HG03469 (cell line): ENCODE results near the gene UBE2K.
"Not testable (repeated sequence)": the region's sequence is repeated elsewhere in the genome, so short reads cannot be mapped to it uniquely, and the experiment has no call there.

Source experiments
- ATAC-seq: cut with Tn5 transposase; IDR thresholded peaks from one replicate; pipeline ENCODE4 v1.9.1; 2021; ENCODE audit warnings: mild to moderate bottlenecking, moderate library complexity, moderate number of reproducible peaks; ENCODE audit not compliant: unreplicated experiment

The UBE2K gene

GRCh38 chr4:39697740-39698423 is at the start of gene UBE2K:
Gene UBE2K (plus strand): TSS chr4:39698136. CDS start chr4:39698328, 192 bp downstream.
- peak; percentile 54 for ATAC-seq

DNA sequence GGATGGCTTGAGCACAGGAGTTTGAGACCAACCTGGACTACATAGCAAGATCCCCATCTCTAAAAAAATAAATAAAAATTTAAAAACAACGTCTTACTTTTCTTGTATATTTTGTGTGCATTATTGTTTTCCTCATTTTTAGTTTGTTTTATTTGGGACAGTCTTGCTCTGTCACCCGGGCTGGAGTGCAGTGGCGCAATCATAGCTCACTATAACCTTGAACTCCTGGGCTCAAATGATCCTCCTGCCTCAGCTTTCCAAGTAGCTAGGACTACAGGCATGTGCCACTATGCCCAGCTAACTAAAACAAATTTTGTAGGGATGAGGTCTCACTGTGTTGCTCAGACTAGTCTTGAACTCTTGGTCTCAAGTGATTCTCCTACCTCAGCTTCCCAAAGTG is 49.7 kb upstream of the UBE2K start:
- ATAC-seq: no peak

- ATAC-seq: no peak
Observed at GRCh38 chr4:39648827-39649558, 48.9 kb upstream of the UBE2K start.

- ATAC-seq: no peak
Observed at GRCh38 chr4:39649639-39650265, 48.2 kb upstream of the UBE2K start.

DNA sequence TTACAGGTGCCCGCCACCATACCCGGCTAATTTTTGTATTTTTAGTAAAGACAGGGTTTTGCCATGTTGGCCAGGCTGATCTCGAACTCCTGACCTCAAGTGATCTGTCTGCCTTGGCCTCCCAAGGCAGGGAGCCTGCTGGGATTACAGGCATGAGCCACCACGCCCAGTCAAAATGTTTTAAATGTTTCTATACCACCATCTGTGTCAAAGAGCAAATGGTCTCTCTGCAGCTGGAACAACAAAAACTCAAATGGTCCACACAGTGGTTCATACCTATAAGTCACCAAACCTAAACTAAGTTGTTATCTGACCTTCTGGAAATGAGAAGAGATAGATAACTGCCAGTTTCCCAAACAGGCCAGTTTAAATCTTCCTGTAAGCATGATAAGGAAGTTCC is 46.4 kb upstream of the UBE2K start:
- ATAC-seq: not testable (repeated sequence)

- ATAC-seq: no peak
Observed at GRCh38 chr4:39655211-39655610, 42.7 kb upstream of the UBE2K start.

DNA sequence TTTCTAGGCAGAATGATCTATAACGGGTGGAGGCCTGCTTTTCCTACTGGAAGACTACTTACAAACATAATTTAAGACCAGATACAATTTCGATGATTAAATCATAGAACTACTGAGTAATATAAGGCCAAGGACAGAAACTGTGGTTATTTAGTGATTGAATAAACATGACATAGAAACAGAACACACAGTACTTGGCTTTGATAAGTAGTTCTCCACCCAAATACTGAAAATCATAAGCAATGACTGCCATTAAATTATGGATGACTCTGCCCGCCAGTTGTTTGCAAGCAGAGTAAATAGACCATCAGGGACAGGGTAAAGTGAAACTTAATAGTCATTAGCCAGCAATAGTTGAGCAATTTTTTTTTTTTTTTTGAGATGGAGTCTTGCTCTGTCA is 42.1 kb upstream of the UBE2K start:
- no peak for ATAC-seq

- ATAC-seq: not testable (repeated sequence)
Observed at GRCh38 chr4:39656638-39657037, 41.3 kb upstream of the UBE2K start.

- peak; percentile 68 for ATAC-seq
Observed at GRCh38 chr4:39657465-39657864, 40.5 kb upstream of the UBE2K start.

DNA sequence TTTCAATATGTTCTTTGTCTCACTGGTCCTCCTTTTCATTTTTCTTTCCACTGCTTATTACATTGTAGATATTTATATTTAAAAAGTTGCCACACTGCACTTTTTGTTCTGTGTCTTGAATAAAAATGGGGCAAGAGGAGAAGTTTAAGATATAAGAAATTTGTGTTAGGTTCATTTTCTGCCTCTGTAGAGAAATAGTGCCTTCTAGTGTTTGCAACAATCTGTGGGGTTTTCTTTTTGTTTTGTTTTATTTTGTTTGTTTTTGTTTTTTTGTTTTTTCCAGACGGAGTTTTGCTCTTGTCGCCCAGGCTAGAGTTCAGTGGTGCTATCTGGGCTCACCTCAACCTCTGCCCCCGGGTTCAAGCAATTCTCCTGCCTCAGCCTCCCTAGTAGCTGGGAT is 39.2 kb upstream of the UBE2K start:
- no peak for ATAC-seq

DNA sequence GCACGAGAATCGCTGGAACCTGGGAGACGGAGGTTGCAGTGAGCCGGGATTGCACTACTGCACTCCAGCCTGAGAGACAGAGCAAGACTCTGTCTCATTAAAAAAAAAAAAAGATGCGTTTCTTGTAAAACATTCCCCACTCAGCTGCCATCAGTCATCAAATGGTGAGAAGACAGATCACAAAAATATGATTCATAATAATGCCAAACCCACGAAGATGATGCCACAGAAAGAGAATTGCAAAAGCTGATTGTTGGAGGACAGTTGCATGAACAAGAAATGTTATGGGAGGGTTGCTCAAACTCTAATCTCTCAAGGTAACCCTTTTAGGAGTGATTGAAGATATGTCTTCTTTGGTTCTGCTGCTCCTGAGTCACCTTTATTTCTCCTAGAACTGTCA is 37.9 kb upstream of the UBE2K start:
- no peak for ATAC-seq

GRCh38 chr4:39660757-39661156 is 37.2 kb upstream of the UBE2K start:
- ATAC-seq: no peak

DNA sequence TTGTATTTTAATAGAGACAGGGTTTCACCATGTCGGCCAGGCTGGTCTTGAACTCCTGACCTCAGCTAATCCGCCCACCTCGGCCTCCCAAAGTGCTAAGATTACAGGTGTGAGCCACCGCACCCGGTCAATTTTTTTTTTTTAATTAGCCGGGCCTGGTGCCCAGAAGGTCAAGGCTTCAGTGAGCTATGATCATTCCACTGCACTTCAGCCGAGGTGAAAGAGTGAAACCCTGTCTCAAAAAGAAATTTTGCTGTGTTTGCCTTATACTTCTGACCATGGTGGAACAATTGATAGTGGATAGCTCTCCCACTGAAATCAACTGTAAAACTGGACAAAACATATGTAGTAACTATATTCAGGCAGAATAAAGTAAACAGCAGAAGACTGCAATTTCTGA is 35.3 kb upstream of the UBE2K start:
- ATAC-seq: no peak

- ATAC-seq: no peak
Observed at GRCh38 chr4:39664828-39665731, 32.9 kb upstream of the UBE2K start.

DNA sequence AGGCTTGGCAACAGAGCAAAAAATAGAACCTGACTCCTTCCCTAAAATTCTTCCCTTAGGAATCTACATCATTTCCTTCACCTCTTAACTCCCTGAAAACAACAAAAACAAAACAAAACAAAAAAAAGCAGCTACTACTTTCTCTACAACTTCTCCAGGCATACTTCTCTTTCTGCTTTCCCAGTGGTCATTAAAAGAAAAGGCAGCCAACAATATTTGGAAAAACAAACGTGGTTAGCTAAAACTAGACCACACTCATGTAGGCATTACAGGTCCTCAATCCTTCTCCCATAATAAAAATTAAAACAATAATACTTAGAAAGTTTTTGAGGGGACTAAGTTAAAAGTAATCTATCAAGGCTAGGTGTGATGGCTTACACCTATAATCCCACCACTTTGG is 30.2 kb upstream of the UBE2K start:
- ATAC-seq: no peak

DNA sequence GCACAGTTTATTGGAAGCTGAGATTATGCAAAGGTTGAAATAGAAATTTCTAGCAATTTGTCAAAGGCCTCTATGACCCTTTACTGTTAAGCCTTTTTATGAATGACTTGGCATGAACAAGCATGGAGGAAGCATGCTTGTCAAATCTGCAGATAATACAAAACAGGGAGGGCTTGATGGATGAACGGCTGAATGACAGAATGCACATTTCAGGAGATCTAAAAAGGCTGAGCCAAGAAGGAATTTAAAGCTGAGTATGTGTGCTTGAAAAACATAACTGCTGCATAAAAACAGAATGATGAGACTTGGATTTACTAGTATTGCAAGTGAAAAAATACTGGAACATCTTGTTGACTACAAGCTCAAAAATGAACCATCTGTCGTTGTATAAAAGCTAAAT is 29.0 kb upstream of the UBE2K start:
- ATAC-seq: no peak

DNA sequence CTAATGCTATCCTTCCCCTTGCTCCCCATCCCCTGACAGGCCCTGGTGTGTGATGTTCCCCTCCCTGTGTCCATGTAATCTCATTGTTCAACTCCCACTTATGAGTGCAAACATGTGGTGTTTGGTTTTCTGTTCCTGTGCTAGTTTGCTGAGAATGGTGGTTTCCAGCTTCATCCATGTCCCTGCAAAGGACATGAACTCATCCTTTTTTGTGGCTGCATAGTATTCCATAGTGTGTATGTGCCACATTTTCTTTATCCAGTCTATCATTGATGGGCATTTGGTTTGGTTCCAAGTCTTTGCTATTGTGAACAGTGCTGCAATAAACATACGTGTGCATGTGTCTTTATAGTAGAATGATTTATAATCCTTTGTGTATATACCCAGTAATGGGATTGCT is 27.6 kb upstream of the UBE2K start:
- ATAC-seq: not testable (repeated sequence)

- not testable (repeated sequence) for ATAC-seq
Observed at GRCh38 chr4:39675681-39676080, 22.3 kb upstream of the UBE2K start.

DNA sequence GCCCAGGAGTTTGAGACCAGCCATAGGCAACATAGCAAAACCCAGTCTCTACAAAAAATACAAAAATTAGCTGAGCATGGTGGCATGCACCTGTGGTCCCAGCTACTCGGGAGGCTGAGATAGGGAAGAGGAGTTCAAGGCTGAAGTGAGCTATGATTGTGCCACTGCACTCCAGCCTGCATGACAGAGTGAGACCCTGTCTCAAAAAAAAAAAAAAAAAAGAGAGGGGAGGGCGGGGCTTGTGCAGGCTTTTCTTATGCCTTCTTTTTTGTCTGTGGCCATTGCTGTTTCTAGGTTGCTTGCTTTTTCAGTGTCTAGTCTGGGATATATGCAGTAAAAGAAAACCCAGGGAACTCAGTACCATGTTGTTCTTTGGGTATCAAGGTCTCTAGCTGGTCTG is 16.9 kb upstream of the UBE2K start:
- ATAC-seq: not testable (repeated sequence)

GRCh38 chr4:39682138-39682537 is 15.8 kb upstream of the UBE2K start:
- ATAC-seq: peak; percentile 87

GRCh38 chr4:39685990-39686389 is 11.9 kb upstream of the UBE2K start:
- ATAC-seq: no peak
